UCSD-AML1 (cell line): ENCODE results near the gene ARL3.
A peak's percentile ranks its signal among the peaks of the same experiment; 100 is the strongest.

ENCODE experiments used
- DNase-seq: peaks from one replicate; lab custom pipeline; 2025; ENCODE audit not compliant: unreplicated experiment; lab: John Stamatoyannopoulos, UW

ARL3 gene

DNA sequence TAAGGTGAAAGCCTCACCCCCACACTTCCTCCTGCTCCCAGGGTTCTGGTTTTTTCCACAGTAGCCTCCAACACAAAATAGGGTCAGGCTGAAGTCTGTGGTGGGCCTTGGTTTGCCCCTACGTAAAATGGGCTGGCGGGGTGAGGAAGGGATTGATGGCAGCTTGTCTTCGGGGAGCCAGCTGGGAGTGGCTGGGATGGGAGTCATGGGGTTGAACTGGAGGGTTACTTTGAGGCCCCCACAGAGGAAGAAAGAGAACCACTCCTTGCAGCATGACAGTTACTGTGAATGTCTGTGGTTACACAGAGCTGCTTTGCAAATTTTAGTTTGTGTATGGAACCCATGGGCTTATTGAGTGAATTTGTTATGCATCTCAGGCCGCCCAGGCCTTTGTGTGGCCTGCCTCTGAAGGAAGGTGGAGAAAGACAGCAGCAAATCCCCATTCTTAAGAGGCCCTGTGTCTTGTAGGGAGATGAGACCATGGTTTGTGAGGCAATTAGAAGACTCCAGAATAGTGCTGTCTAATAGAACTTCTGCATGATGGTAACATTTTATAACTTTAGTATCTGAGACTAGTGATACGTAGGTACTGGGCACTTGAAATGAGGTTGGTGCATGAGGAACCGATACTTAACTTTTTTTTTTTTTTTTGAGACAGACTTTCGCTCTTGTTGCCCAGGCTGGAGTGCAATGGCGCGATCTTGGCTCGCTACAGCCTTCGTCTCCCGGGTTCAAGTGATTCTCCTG is 61.9 kb downstream of the ARL3 start:
- DNase-seq: no peak

DNA sequence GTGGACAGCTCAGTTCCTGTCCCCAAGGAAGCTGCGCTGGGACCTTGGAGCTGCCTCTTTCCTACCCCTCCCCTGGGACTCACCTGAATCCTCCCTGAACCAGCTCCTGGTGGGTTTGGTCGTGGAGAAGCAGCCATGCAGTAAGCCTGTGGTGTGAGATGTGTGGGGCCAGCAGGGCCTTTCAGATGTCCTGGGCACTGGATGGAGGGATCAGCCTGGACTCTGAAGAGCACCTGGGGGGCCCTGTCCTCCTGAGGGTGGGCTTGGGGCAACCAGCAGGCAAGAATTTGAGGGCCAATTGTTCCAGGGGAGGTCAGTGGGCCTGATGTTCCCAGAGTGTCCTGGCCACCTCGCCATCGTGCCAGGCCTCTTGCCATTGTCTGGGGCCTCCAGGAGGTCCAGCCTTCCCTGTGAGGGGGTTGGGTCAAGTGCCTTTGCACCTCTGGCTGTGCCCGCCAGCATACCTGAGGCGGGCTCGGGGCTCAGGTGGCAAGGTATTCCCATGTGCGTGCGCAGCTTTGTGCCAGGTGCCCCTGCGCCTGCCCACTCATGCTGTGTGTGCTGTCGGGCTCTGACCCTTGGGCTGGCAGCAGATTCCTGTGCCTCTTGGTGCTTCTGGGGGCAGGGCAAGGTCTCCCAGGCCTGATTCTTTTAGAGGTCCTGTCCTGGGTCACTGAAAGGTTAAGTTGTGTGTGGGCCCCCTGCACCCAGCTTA is 62.6 kb downstream of the ARL3 start:
- no peak for DNase-seq

DNA sequence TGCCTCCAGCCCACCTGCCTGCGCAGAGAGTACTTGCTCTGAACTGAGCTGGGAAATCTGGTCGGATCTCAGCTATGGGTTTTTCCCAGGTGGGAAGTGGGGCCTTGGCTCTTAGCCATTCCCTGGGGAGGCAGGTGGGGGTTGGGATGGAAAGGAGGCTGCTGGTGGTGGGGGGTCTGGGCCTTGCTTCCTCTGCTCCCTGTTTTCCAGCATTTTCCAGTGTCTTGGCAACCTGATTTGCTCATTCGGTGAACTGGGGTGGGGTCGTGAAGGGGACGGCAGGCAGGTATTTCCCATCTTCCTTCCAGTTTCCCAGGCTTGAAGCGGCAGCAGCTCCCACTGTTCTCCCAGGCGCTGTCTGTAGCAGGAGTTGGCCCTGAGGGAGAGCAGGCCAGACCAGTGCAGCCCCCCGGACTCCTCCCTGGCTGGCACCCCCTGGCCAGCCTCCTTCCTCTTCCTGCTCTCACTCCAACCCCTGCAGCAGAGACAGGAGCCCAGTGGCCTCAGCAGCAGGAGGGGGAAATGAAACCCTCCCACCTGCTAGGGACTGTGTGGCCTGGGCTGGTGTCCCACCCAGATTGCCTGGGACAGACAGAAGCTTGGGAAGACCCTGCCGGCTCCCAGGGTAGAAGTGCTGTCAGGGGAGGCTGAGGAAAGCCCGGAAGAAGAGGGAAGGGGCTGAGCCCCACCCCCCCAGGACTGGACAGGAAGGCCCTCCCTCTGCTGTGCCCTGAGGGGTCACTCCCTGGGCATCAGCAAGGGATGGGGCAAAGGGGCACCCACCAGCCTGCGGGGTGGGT is 63.3 kb downstream of the ARL3 start:
- DNase-seq: no peak

DNA sequence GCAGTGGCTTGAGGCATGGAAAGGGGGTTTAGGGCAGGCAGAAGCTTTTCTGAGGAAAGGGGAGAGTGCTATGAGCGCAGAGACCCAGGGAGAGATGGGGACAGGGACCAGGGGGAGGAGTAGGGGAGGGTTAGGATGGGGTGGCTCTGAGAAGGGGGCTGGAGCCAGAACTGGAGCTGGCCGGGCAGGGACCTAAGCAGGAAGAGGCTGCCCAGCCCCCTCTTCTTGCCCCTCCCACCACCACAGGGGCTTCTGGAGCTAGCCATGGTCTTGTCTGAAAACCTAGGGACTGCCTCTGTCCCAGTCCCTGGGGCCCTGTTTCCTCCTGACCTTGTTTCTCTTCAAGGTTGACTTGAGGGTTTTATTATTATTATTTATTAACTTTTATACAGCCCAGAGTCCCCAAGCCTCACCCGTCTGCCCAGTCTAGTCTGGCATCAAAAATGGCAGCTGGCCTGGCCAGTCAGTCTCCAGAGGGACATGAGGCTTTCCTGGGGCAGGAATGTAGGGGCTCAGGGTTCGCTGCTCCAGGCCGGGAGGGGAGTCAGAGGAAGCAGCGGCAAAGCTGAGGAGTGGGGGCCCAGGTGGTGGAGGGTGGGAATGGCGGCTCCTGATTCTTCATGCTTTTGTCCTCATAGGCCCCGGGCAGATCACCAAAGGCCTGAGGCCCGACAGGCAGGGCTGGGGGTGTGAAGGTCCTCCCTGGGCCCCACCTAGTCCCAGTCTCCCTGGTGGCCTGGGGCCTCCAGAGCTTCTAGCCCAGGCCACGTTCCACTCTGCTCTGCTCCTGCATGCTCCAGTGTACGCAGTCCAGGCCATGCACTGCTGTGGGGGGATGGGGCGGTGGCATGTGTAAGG is 64.2 kb downstream of the ARL3 start:
- no peak for DNase-seq

DNA sequence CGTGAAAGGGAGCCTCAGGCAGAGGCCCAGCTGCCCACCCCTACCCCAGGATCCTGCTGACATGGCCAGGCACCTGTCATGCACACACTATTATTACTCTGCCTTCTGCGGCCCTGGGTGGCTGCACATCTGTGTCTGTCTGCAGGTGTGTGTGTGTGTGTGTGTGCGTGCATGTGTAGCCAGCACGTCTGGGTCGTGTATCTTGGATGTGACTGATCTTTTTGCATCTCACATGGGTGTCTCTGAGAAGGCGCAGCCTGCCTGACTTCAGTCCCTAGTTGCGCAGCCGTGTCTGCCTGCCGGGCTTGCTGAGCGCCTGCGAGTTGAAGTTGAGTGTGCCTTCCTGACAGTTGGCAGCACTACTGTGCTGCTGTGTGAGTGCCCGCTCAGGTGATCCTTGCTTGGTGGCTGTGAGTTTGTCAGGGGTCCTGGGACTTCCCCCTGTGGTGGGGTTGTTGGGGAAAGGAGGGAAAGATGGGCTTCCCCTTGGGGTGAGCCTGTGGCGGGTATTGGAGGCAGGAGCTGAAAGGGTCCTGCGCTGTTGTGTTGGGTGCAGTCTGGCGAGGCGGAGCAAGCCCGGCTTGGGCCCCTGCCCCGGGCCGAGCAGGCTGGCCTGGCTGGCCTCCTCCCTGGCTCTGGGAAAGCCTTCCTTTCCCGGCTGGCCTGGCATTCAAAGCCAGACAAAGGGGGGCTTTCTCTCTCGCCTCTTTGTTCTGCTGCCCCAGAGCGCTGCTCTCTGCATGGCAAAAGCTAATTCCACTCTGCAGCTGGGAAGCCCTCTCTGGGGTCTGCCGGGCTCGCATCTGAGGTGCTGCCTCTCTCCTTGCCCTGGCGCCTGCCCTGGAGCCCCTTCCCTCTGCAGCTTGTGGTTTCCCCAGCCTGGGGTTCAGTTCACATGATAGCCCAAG is 65.1 kb downstream of the ARL3 start:
- no peak for DNase-seq

DNA sequence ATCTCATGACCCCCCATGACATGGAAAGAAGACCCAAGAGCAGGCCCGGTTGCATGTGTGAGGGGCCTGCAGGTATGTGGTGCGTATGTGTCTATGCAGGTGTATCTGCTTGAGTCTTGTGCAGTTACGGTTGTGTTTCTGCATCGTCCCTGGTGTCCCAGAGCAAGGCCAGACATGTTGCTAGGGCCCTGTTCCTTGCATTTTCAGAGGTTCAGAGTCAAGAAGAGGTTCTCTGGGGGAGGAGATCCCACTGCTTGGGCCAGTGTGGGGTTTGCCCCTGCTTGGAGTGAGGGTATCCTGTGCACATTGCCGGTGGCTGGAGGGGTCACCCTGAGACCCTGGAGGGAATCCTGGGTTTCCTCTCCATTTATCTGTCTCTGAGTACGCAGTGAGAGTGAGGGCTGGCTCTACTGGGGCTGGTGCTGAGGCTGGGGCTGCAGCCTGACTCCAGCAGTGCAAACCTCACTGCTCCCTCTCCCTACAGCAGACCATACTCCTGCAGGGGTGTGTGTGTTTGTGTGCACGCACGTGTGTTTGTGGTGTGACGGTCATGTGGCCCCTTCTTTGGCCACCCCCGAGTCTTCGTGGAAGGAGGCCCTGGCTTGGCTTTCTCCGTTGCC is 65.8 kb downstream of the ARL3 start:
- no peak for DNase-seq

DNA sequence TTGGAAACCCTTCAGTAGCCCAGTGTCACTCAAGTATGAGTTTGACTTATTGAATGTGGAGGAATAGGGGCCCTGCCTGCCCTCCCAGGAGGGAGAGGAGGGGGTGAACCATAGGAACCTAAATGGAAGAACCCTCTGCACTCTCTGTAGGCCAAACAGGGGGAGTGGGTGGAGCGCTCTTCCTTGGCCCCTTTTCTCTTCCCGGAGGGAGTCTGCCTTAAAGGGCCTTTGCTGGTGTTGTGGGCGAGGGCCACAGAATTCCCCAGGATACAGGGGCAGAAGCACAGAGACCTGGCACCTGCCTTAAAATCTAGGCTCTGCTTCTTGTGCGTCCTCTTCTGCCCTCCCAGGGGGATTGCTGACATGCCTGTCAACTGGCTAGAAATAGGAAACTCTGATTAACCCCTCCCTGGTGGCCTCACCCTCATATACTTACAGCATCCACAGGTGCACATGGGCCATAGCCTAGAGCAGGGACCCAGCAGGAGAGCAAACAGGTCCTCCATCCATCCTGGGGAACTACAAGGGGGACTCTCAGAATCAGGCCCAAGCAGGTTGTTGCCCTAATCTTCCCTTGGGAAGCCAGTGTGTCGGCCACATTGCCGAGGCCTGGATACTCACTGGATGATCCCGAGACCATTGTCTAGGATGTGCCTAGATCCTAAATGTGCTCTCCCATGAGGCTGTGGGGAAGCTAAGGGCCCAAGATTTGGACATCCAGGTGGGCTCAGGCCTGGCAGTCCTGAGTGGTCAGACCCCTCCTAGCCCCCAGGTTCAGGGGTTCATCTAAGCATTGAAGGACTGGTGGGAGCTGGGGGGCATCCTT is 66.5 kb downstream of the ARL3 start:
- DNase-seq: no peak

DNA sequence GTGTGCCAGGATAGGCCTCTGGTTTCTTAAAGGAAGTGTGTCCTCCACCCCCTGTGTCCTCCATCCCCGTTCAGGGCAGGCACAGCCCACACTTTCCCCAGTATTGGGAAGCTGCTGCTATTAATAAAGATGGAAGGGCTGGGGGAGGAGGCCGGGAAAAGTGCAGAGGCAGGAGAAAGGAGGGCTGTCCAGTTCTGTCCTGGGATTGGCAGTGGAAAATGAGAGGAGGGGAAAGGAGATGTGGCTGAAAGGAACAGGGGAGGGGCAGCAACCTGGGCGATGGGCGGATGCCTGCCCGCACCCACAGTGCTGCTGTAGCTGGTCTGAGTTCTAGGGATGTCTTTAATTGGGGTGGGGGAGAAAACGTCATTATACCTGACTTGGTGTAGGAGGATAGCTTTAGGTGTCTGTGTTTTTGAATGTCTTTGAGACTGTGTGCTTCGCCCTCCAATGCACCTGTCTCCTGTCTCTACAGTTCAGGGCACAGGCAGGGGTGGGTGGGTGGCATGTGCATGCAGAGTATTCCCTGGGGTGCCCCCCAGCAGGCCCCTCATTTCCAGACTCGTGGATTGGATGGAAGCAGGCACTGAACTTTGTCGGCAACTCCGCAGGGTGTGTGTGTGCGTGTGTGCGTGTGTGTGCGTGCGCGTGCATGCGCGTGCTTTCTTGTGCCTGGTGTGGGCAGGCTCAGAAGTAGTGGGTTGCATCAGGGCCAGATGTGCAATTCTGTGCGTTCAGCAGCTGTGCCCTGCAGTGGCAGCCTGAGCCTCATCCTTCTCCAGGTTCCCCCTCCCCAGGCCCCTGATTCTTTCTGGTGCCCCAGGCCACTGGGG is 67.4 kb downstream of the ARL3 start:
- no peak for DNase-seq

DNA sequence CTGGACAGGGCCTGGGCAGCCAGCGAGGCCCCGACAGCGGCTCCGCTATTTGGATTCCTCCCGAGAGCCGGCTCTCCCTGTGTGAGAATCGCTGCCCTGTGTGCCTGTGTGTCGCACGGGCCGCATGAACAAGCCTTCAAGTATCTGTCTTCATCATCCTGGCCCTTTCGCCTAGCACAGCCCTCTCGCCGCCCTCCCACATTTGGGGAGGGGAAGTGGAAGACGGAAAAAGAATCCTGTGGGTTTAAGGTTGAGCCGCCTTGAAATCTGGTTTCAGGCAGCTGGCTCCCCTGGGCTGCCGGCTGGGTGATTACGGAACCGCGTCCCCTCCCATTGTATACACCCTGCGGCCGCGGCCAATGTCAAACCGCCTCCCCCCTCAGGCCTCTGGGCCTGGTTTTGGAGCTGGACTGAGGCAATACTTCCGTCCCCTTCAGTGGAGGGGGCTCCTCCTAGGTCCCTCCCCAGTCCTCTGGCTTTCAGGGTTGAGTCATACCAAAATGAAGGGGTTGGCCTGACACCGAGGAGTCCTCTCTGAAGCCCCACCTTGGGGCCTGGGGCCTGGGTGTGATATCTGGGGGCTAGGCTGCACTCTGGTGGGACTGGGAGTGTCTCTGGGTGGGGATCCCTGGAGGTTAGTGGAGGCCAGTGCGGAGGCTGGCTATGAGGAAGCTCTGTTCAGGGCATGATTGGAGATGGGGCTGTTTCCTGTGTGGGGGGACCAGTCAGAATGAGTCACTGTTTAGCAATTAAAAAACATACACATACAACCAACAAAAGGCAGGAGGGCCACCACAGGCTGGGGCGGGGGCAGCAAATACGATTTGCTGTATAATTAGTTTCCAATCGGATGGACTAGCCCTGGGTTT is 68.2 kb downstream of the ARL3 start:
- DNase-seq: peak; percentile 76

DNA sequence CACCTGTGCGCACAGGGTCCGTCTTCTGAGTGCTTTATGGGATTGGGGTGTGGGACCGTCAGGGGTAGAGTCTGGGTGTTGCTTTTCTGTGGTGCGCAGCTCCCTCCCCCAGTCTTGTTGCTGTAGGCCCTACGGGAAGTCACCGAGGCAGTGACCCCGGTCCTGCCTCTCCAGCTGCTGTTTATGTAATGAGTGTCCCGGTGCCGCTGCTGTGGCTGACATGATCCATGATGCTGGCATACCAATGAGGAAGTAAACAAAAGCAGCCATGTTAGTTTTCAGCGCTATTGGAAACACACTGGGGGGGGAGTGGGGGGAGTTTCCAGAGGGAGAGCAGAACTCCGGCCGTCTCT is 68.8 kb downstream of the ARL3 start:
- DNase-seq: peak; percentile 66

DNA sequence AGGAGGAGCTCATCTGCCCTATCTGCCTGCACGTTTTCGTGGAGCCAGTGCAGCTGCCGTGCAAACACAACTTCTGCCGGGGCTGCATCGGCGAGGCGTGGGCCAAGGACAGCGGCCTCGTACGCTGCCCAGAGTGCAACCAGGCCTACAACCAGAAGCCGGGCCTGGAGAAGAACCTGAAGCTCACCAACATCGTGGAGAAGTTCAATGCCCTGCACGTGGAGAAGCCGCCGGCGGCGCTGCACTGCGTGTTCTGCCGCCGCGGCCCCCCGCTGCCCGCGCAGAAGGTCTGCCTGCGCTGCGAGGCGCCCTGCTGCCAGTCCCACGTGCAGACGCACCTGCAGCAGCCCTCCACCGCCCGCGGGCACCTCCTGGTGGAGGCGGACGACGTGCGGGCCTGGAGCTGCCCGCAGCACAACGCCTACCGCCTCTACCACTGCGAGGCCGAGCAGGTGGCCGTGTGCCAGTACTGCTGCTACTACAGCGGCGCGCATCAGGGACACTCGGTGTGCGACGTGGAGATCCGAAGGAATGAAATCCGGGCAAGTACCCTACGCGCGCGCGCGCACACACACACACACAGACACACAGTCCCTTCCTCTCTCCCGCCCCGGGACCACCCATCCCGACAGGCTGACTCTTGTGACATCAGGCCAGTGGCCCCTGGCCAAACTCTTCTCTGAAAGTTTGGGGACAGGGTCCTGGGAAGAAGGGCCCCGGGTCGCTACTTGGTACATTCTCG is 69.4 kb downstream of the ARL3 start:
- peak; percentile 64 for DNase-seq

DNA sequence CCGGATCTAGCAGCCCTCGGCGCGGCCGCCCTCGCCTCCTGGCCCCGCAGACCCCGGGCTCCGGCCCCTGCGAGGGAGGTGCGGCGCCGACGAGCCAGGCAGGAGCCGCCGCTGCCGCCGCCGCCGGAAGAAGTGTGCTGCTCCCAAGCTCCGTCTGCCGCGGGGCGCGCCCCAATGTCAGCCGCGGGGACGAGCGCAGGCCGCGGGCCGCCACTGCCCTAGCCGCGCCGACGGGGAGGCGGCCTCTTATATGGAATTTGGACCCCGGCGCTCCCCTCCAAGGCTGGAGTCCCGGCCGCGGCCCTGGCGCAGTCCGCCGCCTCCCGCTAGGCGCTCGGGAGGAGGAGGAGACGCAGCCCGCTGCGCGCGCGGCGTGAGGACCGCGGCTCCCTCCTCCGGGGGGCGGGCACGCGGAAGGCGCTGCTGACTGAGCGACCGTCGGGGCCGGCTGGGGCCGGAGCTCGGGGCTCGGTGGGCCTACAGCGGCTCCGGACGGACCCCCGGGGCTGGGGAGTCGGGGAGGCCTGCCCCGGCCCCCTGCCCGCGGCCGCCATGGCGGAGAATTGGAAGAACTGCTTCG is 70.0 kb downstream of the ARL3 start, which contains the start of gene TRIM8:
TSS of gene TRIM8 (plus strand) at position 414 of the 580 bp plus-strand sequence. CDS start at position 553, 139 bp downstream.
- peak; percentile 57 for DNase-seq

DNA sequence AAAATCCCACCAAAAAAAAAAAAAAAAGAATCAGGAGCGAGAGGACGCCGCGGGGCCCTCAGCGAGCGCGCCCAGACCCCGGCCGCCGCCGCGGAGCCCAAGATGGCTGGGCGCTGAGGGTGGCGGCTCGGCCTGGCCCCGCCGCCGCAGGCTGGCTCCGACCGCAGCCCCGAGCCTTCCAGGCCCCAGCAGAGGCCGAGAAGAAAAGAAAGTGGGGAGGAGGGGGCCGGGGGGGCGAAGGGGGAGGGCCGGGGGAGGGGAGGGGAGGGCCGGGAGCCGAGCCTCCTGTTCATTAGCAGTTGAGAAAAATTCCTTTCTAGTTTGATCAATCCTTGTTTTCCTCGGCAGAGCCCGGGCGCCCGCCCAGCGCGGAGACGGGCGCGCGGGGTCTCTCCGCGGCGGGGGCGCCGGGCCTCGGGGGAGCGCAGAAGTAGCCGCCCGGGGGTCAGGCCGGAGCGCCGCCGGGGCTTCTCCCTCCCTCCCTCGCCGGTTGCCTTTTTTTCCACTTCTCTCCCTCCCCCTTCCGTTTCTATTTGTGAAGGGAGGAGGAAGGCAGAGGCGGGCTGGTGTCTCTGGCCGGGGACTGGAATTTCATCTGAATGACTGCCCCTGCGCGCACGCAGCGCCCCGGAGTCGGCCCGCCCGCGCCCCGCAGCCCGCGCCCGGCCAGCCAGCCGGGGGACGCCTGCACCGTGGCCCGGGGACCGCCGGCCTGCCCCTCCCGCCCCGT is 70.7 kb downstream of the ARL3 start:
- peak; percentile 78 for DNase-seq

DNA sequence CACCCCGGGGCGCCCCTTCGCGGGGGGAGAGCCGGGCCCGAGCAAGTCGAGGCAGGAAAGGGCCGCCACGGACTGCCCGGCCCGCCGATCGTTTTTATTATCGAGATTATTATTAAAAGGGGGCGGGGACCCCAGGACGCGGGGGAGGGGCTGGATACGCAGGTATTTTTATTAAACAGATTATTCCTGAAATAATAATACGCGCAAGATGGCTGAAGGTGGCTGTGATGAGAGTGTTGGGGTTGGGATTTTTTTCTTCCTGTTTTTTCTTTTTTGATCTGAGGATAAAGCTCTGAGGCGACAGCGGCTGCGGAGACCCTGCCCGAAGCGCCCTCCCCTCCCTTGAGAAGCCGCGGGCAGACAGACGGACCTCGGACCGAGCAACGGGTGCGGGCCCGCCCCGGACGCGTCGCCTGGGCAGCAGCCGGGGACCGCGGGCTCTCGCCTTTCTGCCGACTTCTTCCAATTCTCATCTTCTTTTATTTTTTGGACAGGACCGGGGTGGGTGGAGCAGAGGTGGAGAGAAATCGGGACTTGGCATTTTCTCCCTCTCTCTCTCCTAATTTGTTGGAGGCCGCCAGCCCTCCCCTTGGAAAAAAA is 71.4 kb downstream of the ARL3 start:
- peak; percentile 52 for DNase-seq
